Loucy (cell line): ENCODE measurements around the gene FLRT1.

ENCODE experiments used
- H2AFZ ChIP-seq: fragments of 200-600 bp; sonication (generic); 2 replicates; pipeline ENCODE4 v1.6.0; 2016; ENCODE audit warnings: antibody characterized with exemption, mild to moderate bottlenecking, low read length, moderate library complexity
- H3F3A ChIP-seq: fragments of 200-600 bp; 2 replicates; pipeline ENCODE4 v1.6.0; 2016; ENCODE audit warnings: antibody characterized with exemption, low read depth, mild to moderate bottlenecking
- H3K27me3 ChIP-seq: fragments of 200-600 bp; sonication (generic); 2 replicates; pipeline ENCODE4 v1.6.1; 2014; ENCODE audit warnings: low read length, mild to moderate bottlenecking; ENCODE audit not compliant: insufficient read depth, poor library complexity, severe bottlenecking
- H3K36me3 ChIP-seq: fragments of 200-600 bp; sonication (generic); 2 replicates; pipeline ENCODE4 v1.6.1; 2016; ENCODE audit warnings: low read length; ENCODE audit not compliant: insufficient read depth
- H3K4me1 ChIP-seq: fragments of 200-600 bp; sonication (generic); 2 replicates; pipeline ENCODE4 v1.5.1; 2014; ENCODE audit warnings: low read length, mild to moderate bottlenecking; ENCODE audit not compliant: insufficient read depth, poor library complexity, severe bottlenecking
- H3K4me2 ChIP-seq: fragments of 200-600 bp; sonication (generic); 2 replicates; pipeline ENCODE4 v1.6.0; 2014; ENCODE audit warnings: antibody characterized with exemption, low read length, low read depth, mild to moderate bottlenecking; ENCODE audit not compliant: poor library complexity, severe bottlenecking
- H3K4me3 ChIP-seq: fragments of 200-600 bp; sonication (generic); 2 replicates; pipeline ENCODE4 v1.5.1; 2014; ENCODE audit warnings: low read length, mild to moderate bottlenecking, mixed read lengths; ENCODE audit not compliant: poor library complexity, severe bottlenecking
- H3K79me2 ChIP-seq: fragments of 200-600 bp; sonication (generic); 2 replicates; pipeline ENCODE4 v1.6.1; 2014; ENCODE audit warnings: low read length; ENCODE audit not compliant: insufficient read depth
- H3K9ac ChIP-seq: fragments of 200-600 bp; sonication (generic); 2 replicates; pipeline ENCODE4 v1.6.0; 2014; ENCODE audit warnings: mild to moderate bottlenecking, low read depth, low read length, moderate library complexity; ENCODE audit not compliant: poor library complexity, severe bottlenecking
- H3K9me2 ChIP-seq: fragments of 200-600 bp; sonication (generic); replicated peaks from 2 replicates; pipeline ENCODE4 v1.6.1; 2016; ENCODE audit warnings: low read depth, low read length, mixed read lengths
- H3K9me3 ChIP-seq: fragments of 200-600 bp; sonication (generic); 2 replicates; pipeline ENCODE4 v1.6.1; 2014; ENCODE audit warnings: mild to moderate bottlenecking, antibody characterized with exemption, low read length, low read depth; ENCODE audit not compliant: insufficient read depth
- H4K20me1 ChIP-seq: fragments of 200-600 bp; sonication (generic); 2 replicates; pipeline ENCODE4 v1.6.0; 2014; ENCODE audit warnings: antibody characterized with exemption, low read length, mild to moderate bottlenecking; ENCODE audit not compliant: insufficient read depth, poor library complexity, severe bottlenecking
- CTCF ChIP-seq: fragments of 200-600 bp; sonication (generic); conservative IDR thresholded peaks from 2 replicates; pipeline ENCODE4 v1.5.1; 2014; ENCODE audit warnings: mild to moderate bottlenecking, antibody characterized with exemption, low read length
- EZH2phosphoT487 ChIP-seq: fragments of 200-600 bp; IDR thresholded peaks from 2 replicates; pipeline ENCODE4 v1.6.1; 2018; ENCODE audit warnings: antibody characterized with exemption, mild to moderate bottlenecking, moderate library complexity, borderline replicate concordance

The FLRT1 gene

GRCh38 chr11:64051297-64051696 is 15.6 kb downstream of the FLRT1 start:
- no peak overlapping the region for H3K4me3 ChIP-seq
- H3K9me2 ChIP-seq: no peaks in the 10 kb centered on the region
- no peak overlapping the region for H2AFZ ChIP-seq
- TF ChIP-seq EZH2phosphoT487 (no peak), CTCF (no peak)
- no peaks in the 10 kb centered on the region for H3F3A ChIP-seq
- no peaks in the 10 kb centered on the region for H3K9me3 ChIP-seq
- H3K36me3 ChIP-seq: no peaks in the 10 kb centered on the region
- no peak overlapping the region for H3K4me2 ChIP-seq
- no peak overlapping the region for H3K9ac ChIP-seq
- H3K27me3 ChIP-seq: no peaks in the 10 kb centered on the region
- H4K20me1 ChIP-seq: no peaks in the 10 kb centered on the region
- no peaks in the 10 kb centered on the region for H3K79me2 ChIP-seq
- no peaks in the 10 kb centered on the region for H3K4me1 ChIP-seq

- H3K79me2 ChIP-seq: no peaks in the 10 kb centered on the region
- H3K36me3 ChIP-seq: no peaks in the 10 kb centered on the region
- TF ChIP-seq EZH2phosphoT487 (no peak), CTCF (no peak)
- no peaks in the 10 kb centered on the region for H3F3A ChIP-seq
- no peak overlapping the region for H2AFZ ChIP-seq
- H3K9me2 ChIP-seq: no peaks in the 10 kb centered on the region
- no peaks in the 10 kb centered on the region for H3K27me3 ChIP-seq
- H3K9me3 ChIP-seq: no peaks in the 10 kb centered on the region
- H4K20me1 ChIP-seq: no peaks in the 10 kb centered on the region
- no peak overlapping the region for H3K4me3 ChIP-seq
- no peak overlapping the region for H3K9ac ChIP-seq
- no peaks in the 10 kb centered on the region for H3K4me1 ChIP-seq
- H3K4me2 ChIP-seq: no peak overlapping the region
These were observed 16.7 kb downstream of the FLRT1 start for GRCh38 chr11:64052436-64052835.

- Histone ChIP-seq H3K27me3 (no peaks in the 10 kb centered on the region), H3K4me2 (no peak overlapping the region)
These were observed 17.3 kb downstream of the FLRT1 start for GRCh38 chr11:64052938-64053622.

More at GRCh38 chr11:64052938-64053622, 17.3 kb downstream of the FLRT1 start:
- H3K79me2 ChIP-seq: no peaks in the 10 kb centered on the region
- H3F3A ChIP-seq: no peaks in the 10 kb centered on the region
- H2AFZ ChIP-seq: no peak overlapping the region
- H4K20me1 ChIP-seq: no peaks in the 10 kb centered on the region
- no peak overlapping the region for H3K4me3 ChIP-seq
- no peak overlapping the region for H3K9ac ChIP-seq
- no peaks in the 10 kb centered on the region for H3K9me2 ChIP-seq
- TF ChIP-seq EZH2phosphoT487: no peak
- no peak for TF ChIP-seq CTCF
- H3K9me3 ChIP-seq: no peaks in the 10 kb centered on the region
- no peaks in the 10 kb centered on the region for H3K4me1 ChIP-seq
- no peaks in the 10 kb centered on the region for H3K36me3 ChIP-seq
